SU-DHL-6 (cell line): ENCODE results near the gene ATP4B.
"Not testable (repeated sequence)": the region's sequence is repeated elsewhere in the genome, so short reads cannot be mapped to it uniquely, and the experiment has no call there.

Experiments
- H2AFZ ChIP-seq: fragments of 200-600 bp; sonication (generic); 2 replicates; pipeline ENCODE4 v1.6.1; 2014; ENCODE audit warnings: low read depth, mild to moderate bottlenecking, moderate library complexity, mixed read lengths, antibody characterized with exemption, low read length; ENCODE audit not compliant: severe bottlenecking
- H3F3A ChIP-seq: fragments of 200-600 bp; shearing (Covaris generic); 2 replicates; pipeline ENCODE4 v1.6.0; 2016; ENCODE audit warnings: antibody characterized with exemption, mild to moderate bottlenecking; ENCODE audit not compliant: insufficient read depth
- H3K27ac ChIP-seq: fragments of 200-600 bp; sonication (generic); 2 replicates; pipeline ENCODE4 v1.5.1; 2016; ENCODE audit warnings: low read depth, mild to moderate bottlenecking, low read length, moderate library complexity, mixed read lengths
- H3K27me3 ChIP-seq: fragments of 200-600 bp; sonication (generic), shearing (Covaris generic); 2 replicates; pipeline ENCODE4 v1.6.0; 2014; ENCODE audit warnings: mild to moderate bottlenecking, low read length
- H3K36me3 ChIP-seq: fragments of 200-600 bp; sonication (generic); 2 replicates; pipeline ENCODE4 v1.6.1; 2014; ENCODE audit warnings: mild to moderate bottlenecking, low read length, mixed read lengths
- H3K4me2 ChIP-seq: fragments of 300-600, 200-600 bp; shearing (Covaris generic), sonication (generic); 2 replicates; pipeline ENCODE4 v1.6.0; 2014; ENCODE audit warnings: low read length, low read depth, mild to moderate bottlenecking; ENCODE audit not compliant: poor library complexity, severe bottlenecking
- H3K4me3 ChIP-seq: fragments of 200-600 bp; sonication (generic); 2 replicates; pipeline ENCODE4 v1.5.1; 2014; ENCODE audit warnings: antibody characterized with exemption, low read length, mild to moderate bottlenecking, mixed read lengths; ENCODE audit not compliant: insufficient read depth, poor library complexity, severe bottlenecking
- H3K79me2 ChIP-seq: fragments of 200-600 bp; sonication (generic); 2 replicates; pipeline ENCODE4 v1.6.1; 2014; ENCODE audit warnings: mild to moderate bottlenecking, low read length, moderate library complexity; ENCODE audit not compliant: insufficient read depth
- H3K9ac ChIP-seq: fragments of 200-600 bp; sonication (generic); 2 replicates; pipeline ENCODE4 v1.7.0; 2014; ENCODE audit warnings: mild to moderate bottlenecking, low read length
- H3K9me2 ChIP-seq: fragments of 200-600 bp; sonication (generic); replicated peaks from 2 replicates; pipeline ENCODE4 v1.6.1; 2014; ENCODE audit warnings: low read length; ENCODE audit not compliant: insufficient read depth
- H3K9me3 ChIP-seq: fragments of 200-600 bp; sonication (generic); 2 replicates; pipeline ENCODE4 v1.6.1; 2014; ENCODE audit warnings: low read length, mixed read lengths; ENCODE audit not compliant: insufficient read depth
- H4K20me1 ChIP-seq: fragments of 200-600 bp; sonication (generic); 2 replicates; pipeline ENCODE4 v1.6.1; 2014; ENCODE audit warnings: low read depth, mild to moderate bottlenecking, antibody characterized with exemption, low read length, moderate library complexity, mixed read lengths
- EZH2phosphoT487 ChIP-seq: fragments of 200-600 bp; sonication (generic), shearing (Covaris generic); conservative IDR thresholded peaks from 2 replicates; pipeline ENCODE4 v1.6.1; 2018; ENCODE audit warnings: mild to moderate bottlenecking, antibody characterized with exemption, low read length, moderate library complexity, mixed read lengths
- TF ChIP-seq, protein P1 (sequence below): fragments of 200-600 bp; sonication (generic); IDR thresholded peaks from one replicate; pipeline ENCODE4 v1.5.1; 2017; ENCODE audit warnings: antibody characterized with exemption, mild to moderate bottlenecking, low read length, moderate library complexity; ENCODE audit not compliant: insufficient read depth, poor library complexity, severe bottlenecking

Gene ATP4B

DNA sequence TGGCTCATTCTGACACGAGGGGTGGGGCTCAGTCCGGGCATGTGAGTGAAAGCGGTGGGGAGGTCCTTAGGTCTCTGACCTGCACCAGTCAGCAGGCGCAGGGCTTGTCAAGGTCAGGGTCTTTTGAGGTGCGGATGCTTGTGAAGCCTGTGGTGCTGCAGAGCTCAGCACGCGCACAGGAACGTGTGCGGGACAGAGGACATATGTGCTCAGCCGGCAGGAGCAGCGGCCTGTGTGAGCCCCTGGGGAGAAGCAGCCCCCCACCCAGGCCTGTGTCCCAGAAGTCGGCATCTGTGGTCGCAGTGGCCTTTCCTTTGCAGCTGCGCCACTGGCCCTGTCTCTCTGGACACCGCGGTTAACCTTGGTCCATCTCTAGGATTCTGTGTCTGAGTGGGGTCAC, 30.9 kb downstream of the ATP4B start:
- Histone ChIP-seq H3K9ac (no peak overlapping the region), H3K79me2 (peaks cover 84% of the 10 kb centered on the region), H3K9me2 (no peaks in the 10 kb centered on the region), H3K36me3 (0 out of 2 replicates have a peak, but pooled peaks cover 8% of the 10 kb centered on the region), H3K27me3 (no peaks in the 10 kb centered on the region), H2AFZ (no peak overlapping the region), H4K20me1 (peaks cover 8% of the 10 kb centered on the region), H3K27ac (no peak overlapping the region), H3K9me3 (no peaks in the 10 kb centered on the region), H3F3A (no peaks in the 10 kb centered on the region), H3K4me3 (no peak overlapping the region), H3K4me2 (no peak overlapping the region)
- TF ChIP-seq EZH2phosphoT487 = no peak
- TF ChIP-seq, protein P1, sequence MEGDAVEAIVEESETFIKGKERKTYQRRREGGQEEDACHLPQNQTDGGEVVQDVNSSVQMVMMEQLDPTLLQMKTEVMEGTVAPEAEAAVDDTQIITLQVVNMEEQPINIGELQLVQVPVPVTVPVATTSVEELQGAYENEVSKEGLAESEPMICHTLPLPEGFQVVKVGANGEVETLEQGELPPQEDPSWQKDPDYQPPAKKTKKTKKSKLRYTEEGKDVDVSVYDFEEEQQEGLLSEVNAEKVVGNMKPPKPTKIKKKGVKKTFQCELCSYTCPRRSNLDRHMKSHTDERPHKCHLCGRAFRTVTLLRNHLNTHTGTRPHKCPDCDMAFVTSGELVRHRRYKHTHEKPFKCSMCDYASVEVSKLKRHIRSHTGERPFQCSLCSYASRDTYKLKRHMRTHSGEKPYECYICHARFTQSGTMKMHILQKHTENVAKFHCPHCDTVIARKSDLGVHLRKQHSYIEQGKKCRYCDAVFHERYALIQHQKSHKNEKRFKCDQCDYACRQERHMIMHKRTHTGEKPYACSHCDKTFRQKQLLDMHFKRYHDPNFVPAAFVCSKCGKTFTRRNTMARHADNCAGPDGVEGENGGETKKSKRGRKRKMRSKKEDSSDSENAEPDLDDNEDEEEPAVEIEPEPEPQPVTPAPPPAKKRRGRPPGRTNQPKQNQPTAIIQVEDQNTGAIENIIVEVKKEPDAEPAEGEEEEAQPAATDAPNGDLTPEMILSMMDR = no peak

DNA sequence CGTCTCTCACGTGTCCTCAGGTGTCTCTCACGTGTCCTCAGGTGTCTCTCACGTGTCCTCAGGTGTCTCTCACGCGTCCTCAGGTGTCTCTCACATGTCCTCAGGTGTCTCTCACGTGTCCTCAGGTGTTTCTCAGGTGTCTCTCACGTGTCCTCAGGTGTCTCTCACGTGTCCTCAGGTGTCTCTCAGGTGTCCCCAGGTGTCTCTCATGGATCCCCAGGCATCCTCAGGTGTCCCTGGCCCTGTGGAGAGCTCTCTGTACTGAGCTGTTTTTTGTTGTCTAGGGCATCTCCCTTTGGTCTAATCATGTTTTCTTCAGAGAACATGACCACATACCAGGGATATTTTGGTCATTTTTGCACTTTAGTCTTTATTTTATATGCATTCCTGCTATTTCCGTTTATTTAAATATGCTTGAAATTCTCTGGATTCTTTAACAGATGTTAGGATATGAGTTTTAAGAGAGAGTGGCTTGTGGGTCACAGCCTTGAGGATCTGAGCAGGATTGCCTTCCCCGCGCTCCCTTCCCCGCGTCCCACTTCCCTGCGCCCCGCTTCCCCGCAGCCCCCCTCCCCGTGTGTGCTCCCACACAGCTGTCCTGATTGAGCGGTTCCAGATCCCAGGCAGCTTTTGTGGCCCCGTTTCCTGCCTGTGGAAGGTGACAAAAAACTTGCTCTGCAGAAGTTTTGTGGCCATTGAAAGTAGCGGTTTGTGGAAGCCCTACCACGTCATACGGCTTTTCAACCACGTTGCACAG, 31.9 kb downstream of the ATP4B start:
- TF ChIP-seq, protein P1 = no peak
- no peak for TF ChIP-seq EZH2phosphoT487
- Histone ChIP-seq H3K79me2 (peaks cover 78% of the 10 kb centered on the region), H3F3A (no peaks in the 10 kb centered on the region), H3K9me2 (no peaks in the 10 kb centered on the region), H3K27me3 (no peaks in the 10 kb centered on the region), H3K4me3 (no peak overlapping the region), H4K20me1 (peaks cover 8% of the 10 kb centered on the region), H3K9me3 (no peaks in the 10 kb centered on the region), H3K36me3 (0 out of 2 replicates have a peak, but pooled peaks cover 8% of the 10 kb centered on the region), H3K4me2 (no peak overlapping the region), H3K27ac (no peak overlapping the region), H2AFZ (no peak overlapping the region), H3K9ac (no peak overlapping the region)

DNA sequence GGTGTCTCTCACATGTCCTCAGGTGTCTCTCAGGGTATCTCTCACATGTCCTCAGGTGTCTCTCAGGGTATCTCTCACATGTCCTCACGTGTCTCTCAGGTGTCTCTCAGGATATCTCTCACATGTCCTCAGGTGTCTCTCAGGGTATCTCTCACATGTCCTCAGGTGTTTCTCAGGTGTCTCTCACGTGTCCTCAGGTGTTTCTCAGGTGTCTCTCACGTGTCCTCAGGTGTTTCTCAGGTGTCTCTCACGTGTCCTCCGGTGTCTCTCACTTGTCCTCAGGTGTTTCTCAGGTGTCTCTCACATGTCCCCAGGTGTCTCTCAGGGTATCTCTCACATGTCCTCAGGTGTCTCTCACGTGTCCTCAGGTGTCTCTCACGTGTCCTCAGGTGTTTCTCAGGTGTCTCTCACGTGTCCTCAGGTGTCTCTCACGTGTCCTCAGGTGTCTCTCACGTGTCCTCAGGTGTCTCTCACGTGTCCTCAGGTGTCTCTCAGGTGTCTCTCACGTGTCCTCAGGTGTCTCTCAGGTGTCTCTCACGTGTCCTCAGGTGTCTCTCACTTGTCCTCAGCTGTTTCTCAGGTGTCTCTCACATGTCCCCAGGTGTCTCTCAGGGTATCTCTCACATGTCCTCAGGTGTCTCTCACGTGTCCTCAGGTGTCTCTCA, 33.2 kb downstream of the ATP4B start:
- H3K27ac ChIP-seq, H3K4me3 ChIP-seq, H3K9me2 ChIP-seq, H3K9ac ChIP-seq, H4K20me1 ChIP-seq, H3K9me3 ChIP-seq, H2AFZ ChIP-seq, H3K27me3 ChIP-seq, H3F3A ChIP-seq, H3K4me2 ChIP-seq: not testable (repeated sequence)
- Histone ChIP-seq H3K36me3 (peaks cover 15% of the 10 kb centered on the region; the same call in 1 of the 2 replicates), H3K79me2 (peaks cover 82% of the 10 kb centered on the region)

DNA sequence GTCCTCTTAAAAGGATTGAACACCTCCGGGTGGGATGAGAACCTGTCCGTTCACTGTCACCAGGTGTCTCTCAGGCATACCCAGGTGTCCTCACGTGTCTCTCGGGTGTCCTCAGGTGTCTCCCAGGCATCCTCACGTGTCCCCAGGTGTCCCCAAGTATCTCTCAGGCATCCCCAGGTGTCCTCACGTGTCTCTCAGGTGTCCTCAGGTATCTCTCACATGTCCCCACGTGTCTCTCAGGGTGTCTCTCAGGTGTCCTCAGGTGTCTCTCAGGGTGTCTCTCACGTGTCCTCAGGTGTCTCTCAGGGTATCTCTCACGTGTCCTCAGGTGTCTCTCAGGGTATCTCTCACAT, 33.8 kb downstream of the ATP4B start:
- peaks cover 81% of the 10 kb centered on the region for H3K79me2 ChIP-seq
- no peak overlapping the region for H3K9ac ChIP-seq
- H3K27me3 ChIP-seq = no peaks in the 10 kb centered on the region
- TF ChIP-seq, protein P1 = no peak
- TF ChIP-seq EZH2phosphoT487 = no peak
- H2AFZ ChIP-seq = no peak overlapping the region
- H3K4me2 ChIP-seq = no peak overlapping the region
- H3K36me3 ChIP-seq = peaks cover 15% of the 10 kb centered on the region; the same call in 1 of the 2 replicates
- H3K4me3 ChIP-seq = no peak overlapping the region
- H3K9me2 ChIP-seq = no peaks in the 10 kb centered on the region
- peaks cover 8% of the 10 kb centered on the region for H4K20me1 ChIP-seq
- no peaks in the 10 kb centered on the region for H3K9me3 ChIP-seq
- H3K27ac ChIP-seq = no peak overlapping the region
- no peaks in the 10 kb centered on the region for H3F3A ChIP-seq
